ENCODE measurements around the gene NACC2.

NACC2 gene

GRCh38 chr9:135993765-135994500 lies 101.2 kb downstream of the NACC2 start:
- Histone ChIP-seq H3K36me3 (ENCODE audit: control insufficient read depth in 1 of 2, insufficient read depth in 2 of 2, low read length in 2 of 2) (no peaks in the 10 kb centered on the region), H3K9me3 (ENCODE audit: control insufficient read depth in 1 of 2, low read length in 2 of 2) (no peaks in the 10 kb centered on the region), H3K4me1 (ENCODE audit: control insufficient read depth in 1 of 2, insufficient read depth in 2 of 2, low read length in 2 of 2) (peaks cover 3 to 20% of the 10 kb centered on the region in 2 donors), H3K27me3 (ENCODE audit: low read depth, low read length) (no peaks in the 10 kb centered on the region), H3K4me3 (ENCODE audit: low read depth in 1 of 2, low read length in 2 of 2) (no peak overlapping the region), H3K27ac (ENCODE audit: low read length) (peak overlapping the region; percentile 82)

DNA sequence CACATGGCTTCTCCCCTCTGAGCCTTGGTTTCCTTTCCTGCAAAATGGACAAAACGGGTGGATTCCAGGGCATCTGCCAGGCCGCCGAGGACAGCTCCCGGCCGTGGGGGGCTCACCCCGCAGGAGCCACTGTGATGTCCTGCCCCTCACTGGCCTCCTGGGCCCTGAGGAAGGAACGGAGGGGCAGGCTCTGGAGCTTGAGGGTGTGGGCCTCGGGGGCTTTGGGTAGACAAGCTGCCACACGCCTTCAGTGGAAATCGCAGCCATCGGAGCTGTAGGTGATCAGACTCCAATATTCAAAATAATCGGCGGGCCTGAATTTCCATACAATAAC lies 101.7 kb downstream of the NACC2 start:
- no peaks in the 10 kb centered on the region for H3K27me3 ChIP-seq (ENCODE audit: low read depth, low read length)
- H3K27ac ChIP-seq (ENCODE audit: low read length), result peak overlapping the region; percentile 82
- no peaks in the 10 kb centered on the region for H3K36me3 ChIP-seq (ENCODE audit: control insufficient read depth in 1 of 2, insufficient read depth in 2 of 2, low read length in 2 of 2)
- H3K9me3 ChIP-seq (ENCODE audit: control insufficient read depth in 1 of 2, low read length in 2 of 2), result no peaks in the 10 kb centered on the region
- H3K4me1 ChIP-seq (ENCODE audit: control insufficient read depth in 1 of 2, insufficient read depth in 2 of 2, low read length in 2 of 2), result peaks cover 3 to 20% of the 10 kb centered on the region in 2 donors
- H3K4me3 ChIP-seq (ENCODE audit: low read depth in 1 of 2, low read length in 2 of 2), result peak overlapping the region in 1 of 2 donors; percentile 49

DNA sequence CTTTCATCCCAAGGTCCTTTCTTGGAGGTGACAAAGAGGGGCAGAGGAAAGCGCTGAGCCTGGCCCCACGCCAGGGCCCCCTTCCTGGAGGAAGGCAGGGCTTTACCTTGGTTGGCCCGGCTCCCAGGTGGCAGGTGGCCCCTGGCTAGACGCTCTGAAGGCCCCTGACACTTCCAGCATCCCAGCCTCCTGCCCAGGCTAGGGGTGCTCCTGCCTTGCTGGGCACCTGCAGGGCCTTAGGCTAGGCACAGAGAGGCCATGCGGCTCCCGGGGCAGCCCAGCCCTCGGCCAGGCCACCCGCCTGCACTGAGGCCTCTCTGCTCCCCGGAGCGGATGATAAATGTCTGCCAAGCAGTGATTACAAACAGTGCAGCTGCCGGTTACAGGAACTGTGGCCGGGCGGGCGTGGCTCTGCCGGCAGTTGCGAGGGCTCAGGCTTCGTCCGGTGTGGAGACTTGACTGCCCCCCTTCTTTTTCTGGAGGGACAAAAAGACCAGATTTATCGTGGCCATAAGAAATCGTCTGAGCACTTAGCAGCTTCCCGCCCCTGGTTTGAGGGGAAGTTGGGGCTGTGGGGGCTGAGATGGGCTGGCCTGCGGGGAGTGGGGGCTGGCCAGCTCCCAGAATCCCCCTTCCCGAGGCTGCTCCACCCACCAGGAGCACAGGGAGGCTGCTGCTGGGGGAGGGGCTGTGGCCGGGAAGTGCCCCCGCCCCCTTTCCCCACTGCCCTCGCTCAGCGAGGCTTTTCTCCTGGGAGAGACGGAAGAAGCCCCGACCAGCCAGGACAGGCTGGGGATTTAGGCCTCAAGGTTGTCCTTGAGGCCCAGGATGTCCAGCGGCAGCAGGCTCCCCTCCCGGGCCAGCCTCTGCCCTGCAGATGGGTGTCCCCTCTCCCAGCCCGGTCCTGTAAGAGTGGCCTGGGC lies 102.3 kb downstream of the NACC2 start:
- Histone ChIP-seq H3K4me3 (ENCODE audit: low read depth in 1 of 2, low read length in 2 of 2) (peak overlapping the region; percentile 11 to 49), H3K4me1 (ENCODE audit: control insufficient read depth in 1 of 2, insufficient read depth in 2 of 2, low read length in 2 of 2) (peaks cover 3 to 20% of the 10 kb centered on the region in 2 donors), H3K27ac (ENCODE audit: low read length) (peak overlapping the region; percentile 82), H3K27me3 (ENCODE audit: low read depth, low read length) (no peaks in the 10 kb centered on the region), H3K9me3 (ENCODE audit: control insufficient read depth in 1 of 2, low read length in 2 of 2) (no peaks in the 10 kb centered on the region), H3K36me3 (ENCODE audit: control insufficient read depth in 1 of 2, insufficient read depth in 2 of 2, low read length in 2 of 2) (no peaks in the 10 kb centered on the region)

- no peaks in the 10 kb centered on the region for H3K36me3 ChIP-seq (ENCODE audit: control insufficient read depth in 1 of 2, insufficient read depth in 2 of 2, low read length in 2 of 2)
- no peaks in the 10 kb centered on the region for H3K27me3 ChIP-seq (ENCODE audit: low read depth, low read length)
- H3K27ac ChIP-seq (ENCODE audit: low read length), result no peak overlapping the region
- H3K9me3 ChIP-seq (ENCODE audit: control insufficient read depth in 1 of 2, low read length in 2 of 2), result no peaks in the 10 kb centered on the region
- H3K4me1 ChIP-seq (ENCODE audit: control insufficient read depth in 1 of 2, insufficient read depth in 2 of 2, low read length in 2 of 2), result peaks cover 3 to 20% of the 10 kb centered on the region in 2 donors
- H3K4me3 ChIP-seq (ENCODE audit: low read depth in 1 of 2, low read length in 2 of 2), result no peak overlapping the region
These were observed 103.3 kb downstream of the NACC2 start for GRCh38 chr9:135991771-135992170.

GRCh38 chr9:135990468-135991429 lies 104.3 kb downstream of the NACC2 start:
- H3K4me3 ChIP-seq (ENCODE audit: low read depth in 1 of 2, low read length in 2 of 2), result peak overlapping the region in 1 of 2 donors; percentile 3
- no peak overlapping the region for H3K27ac ChIP-seq (ENCODE audit: low read length)
- peaks cover 3 to 20% of the 10 kb centered on the region in 2 donors for H3K4me1 ChIP-seq (ENCODE audit: control insufficient read depth in 1 of 2, insufficient read depth in 2 of 2, low read length in 2 of 2)
- no peaks in the 10 kb centered on the region for H3K9me3 ChIP-seq (ENCODE audit: control insufficient read depth in 1 of 2, low read length in 2 of 2)
- H3K27me3 ChIP-seq (ENCODE audit: low read depth, low read length), result no peaks in the 10 kb centered on the region
- H3K36me3 ChIP-seq (ENCODE audit: control insufficient read depth in 1 of 2, insufficient read depth in 2 of 2, low read length in 2 of 2), result no peaks in the 10 kb centered on the region

DNA sequence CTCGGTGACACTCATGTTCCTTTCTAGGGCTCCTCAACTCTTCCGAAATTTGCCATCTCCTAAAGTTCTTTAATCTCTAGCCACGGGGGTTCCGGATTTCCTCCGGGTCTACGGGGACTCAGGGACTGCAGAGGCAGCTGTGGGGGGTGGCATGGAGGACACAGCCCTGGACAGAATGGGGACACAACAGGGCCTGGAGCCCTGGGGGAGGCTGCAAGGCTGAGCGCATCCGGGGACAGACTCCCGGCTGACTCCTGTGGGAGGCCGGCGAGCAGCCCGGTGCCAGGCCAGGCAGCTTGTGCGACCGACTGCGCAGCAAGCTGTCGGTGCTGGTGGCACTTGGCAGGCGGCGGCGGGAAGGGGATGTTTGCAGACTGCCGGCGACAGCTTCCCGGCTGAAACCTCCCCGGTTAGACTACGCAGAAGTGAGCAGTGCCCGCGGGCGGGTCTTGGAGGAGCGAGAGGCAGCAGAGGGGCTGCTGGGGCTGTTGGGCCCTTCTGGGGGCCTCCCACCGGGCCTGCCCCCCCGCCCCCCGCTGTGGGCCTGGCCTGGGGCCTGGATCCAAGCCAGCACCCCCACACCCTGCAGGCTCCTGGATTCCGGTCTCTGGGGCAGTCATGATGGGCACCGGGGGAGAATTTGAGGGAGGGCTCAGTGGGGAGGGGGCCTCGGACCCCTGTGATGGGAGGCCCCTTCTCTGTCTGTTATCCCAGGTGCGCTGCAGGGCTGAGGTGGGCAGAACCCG lies 105.2 kb downstream of the NACC2 start:
- Histone ChIP-seq H3K9me3 (ENCODE audit: control insufficient read depth in 1 of 2, low read length in 2 of 2) (no peaks in the 10 kb centered on the region), H3K36me3 (ENCODE audit: control insufficient read depth in 1 of 2, insufficient read depth in 2 of 2, low read length in 2 of 2) (no peaks in the 10 kb centered on the region), H3K27ac (ENCODE audit: low read length) (no peak overlapping the region), H3K4me1 (ENCODE audit: control insufficient read depth in 1 of 2, insufficient read depth in 2 of 2, low read length in 2 of 2) (peaks cover 3 to 20% of the 10 kb centered on the region in 2 donors), H3K27me3 (ENCODE audit: low read depth, low read length) (no peaks in the 10 kb centered on the region), H3K4me3 (ENCODE audit: low read depth in 1 of 2, low read length in 2 of 2) (peak overlapping the region in 1 of 2 donors; percentile 3)

- Histone ChIP-seq H3K36me3 (ENCODE audit: control insufficient read depth in 1 of 2, insufficient read depth in 2 of 2, low read length in 2 of 2) (no peaks in the 10 kb centered on the region), H3K27ac (ENCODE audit: low read length) (no peak overlapping the region), H3K4me3 (ENCODE audit: low read depth in 1 of 2, low read length in 2 of 2) (no peak overlapping the region), H3K9me3 (ENCODE audit: control insufficient read depth in 1 of 2, low read length in 2 of 2) (no peaks in the 10 kb centered on the region), H3K27me3 (ENCODE audit: low read depth, low read length) (no peaks in the 10 kb centered on the region), H3K4me1 (ENCODE audit: control insufficient read depth in 1 of 2, insufficient read depth in 2 of 2, low read length in 2 of 2) (peaks cover 3 to 20% of the 10 kb centered on the region in 2 donors)
These were observed 105.9 kb downstream of the NACC2 start for GRCh38 chr9:135989157-135989556.

GRCh38 chr9:135988493-135988892 lies 106.6 kb downstream of the NACC2 start:
- Histone ChIP-seq H3K4me1 (ENCODE audit: control insufficient read depth in 1 of 2, insufficient read depth in 2 of 2, low read length in 2 of 2) (peaks cover 3 to 20% of the 10 kb centered on the region in 2 donors), H3K36me3 (ENCODE audit: control insufficient read depth in 1 of 2, insufficient read depth in 2 of 2, low read length in 2 of 2) (no peaks in the 10 kb centered on the region), H3K9me3 (ENCODE audit: control insufficient read depth in 1 of 2, low read length in 2 of 2) (no peaks in the 10 kb centered on the region), H3K27me3 (ENCODE audit: low read depth, low read length) (no peaks in the 10 kb centered on the region), H3K27ac (ENCODE audit: low read length) (no peak overlapping the region), H3K4me3 (ENCODE audit: low read depth in 1 of 2, low read length in 2 of 2) (no peak overlapping the region)

GRCh38 chr9:135987838-135988404 lies 107.2 kb downstream of the NACC2 start:
- H3K9me3 ChIP-seq (ENCODE audit: control insufficient read depth in 1 of 2, low read length in 2 of 2), result no peaks in the 10 kb centered on the region
- peaks cover 3 to 20% of the 10 kb centered on the region in 2 donors for H3K4me1 ChIP-seq (ENCODE audit: control insufficient read depth in 1 of 2, insufficient read depth in 2 of 2, low read length in 2 of 2)
- no peaks in the 10 kb centered on the region for H3K27me3 ChIP-seq (ENCODE audit: low read depth, low read length)
- no peak overlapping the region for H3K27ac ChIP-seq (ENCODE audit: low read length)
- H3K36me3 ChIP-seq (ENCODE audit: control insufficient read depth in 1 of 2, insufficient read depth in 2 of 2, low read length in 2 of 2), result no peaks in the 10 kb centered on the region
- H3K4me3 ChIP-seq (ENCODE audit: low read depth in 1 of 2, low read length in 2 of 2), result no peak overlapping the region

GRCh38 chr9:135986605-135987004 lies 108.5 kb downstream of the NACC2 start:
- H3K4me1 ChIP-seq (ENCODE audit: control insufficient read depth in 1 of 2, insufficient read depth in 2 of 2, low read length in 2 of 2), result peaks cover 0 to 10% of the 10 kb centered on the region in 2 donors
- H3K36me3 ChIP-seq (ENCODE audit: control insufficient read depth in 1 of 2, insufficient read depth in 2 of 2, low read length in 2 of 2), result no peaks in the 10 kb centered on the region
- no peaks in the 10 kb centered on the region for H3K9me3 ChIP-seq (ENCODE audit: control insufficient read depth in 1 of 2, low read length in 2 of 2)
- no peak overlapping the region for H3K4me3 ChIP-seq (ENCODE audit: low read depth in 1 of 2, low read length in 2 of 2)
- no peaks in the 10 kb centered on the region for H3K27me3 ChIP-seq (ENCODE audit: low read depth, low read length)
- H3K27ac ChIP-seq (ENCODE audit: low read length), result no peak overlapping the region

Data from muscle layer of duodenum (tissue), 2 donors.